SK-N-SH (cell line): ENCODE measurements around the gene MYBPH.

Experiments
- CTCF ChIP-seq: fragments of 200-600 bp; sonication (generic); IDR thresholded peaks from 2 replicates; pipeline ENCODE4 v1.6.1; 2017; ENCODE audit warnings: antibody characterized with exemption, mild to moderate bottlenecking, moderate library complexity
- ELF1 ChIP-seq: IDR thresholded peaks from 2 replicates; pipeline ENCODE4 v1.4.0; 2012
- EZH2phosphoT487 ChIP-seq: fragments of 200-600 bp; sonication (generic); IDR thresholded peaks from 2 replicates; pipeline ENCODE4 v1.6.1; 2017; ENCODE audit warnings: low read depth, mixed run types, mild to moderate bottlenecking, antibody characterized with exemption, moderate library complexity, borderline replicate concordance
- NRF1 ChIP-seq: IDR thresholded peaks from 2 replicates; pipeline ENCODE4 v1.6.1; 2012; ENCODE audit warnings: low read depth, mild to moderate bottlenecking, low read length
- POLR2AphosphoS5 ChIP-seq: IDR thresholded peaks from 2 replicates; pipeline ENCODE4 v1.6.1; 2012; ENCODE audit warnings: low read depth, low read length
- SIN3A ChIP-seq: IDR thresholded peaks from 2 replicates; pipeline ENCODE4 v1.6.1; 2012; ENCODE audit warnings: low read depth, mild to moderate bottlenecking, low read length, moderate library complexity, borderline replicate concordance
- SMC3 ChIP-seq: IDR thresholded peaks from 2 replicates; pipeline ENCODE4 v1.6.1; 2012; ENCODE audit warnings: low read depth, low read length, improper control_type of control experiment
- TAF1 ChIP-seq: IDR thresholded peaks from 2 replicates; pipeline ENCODE4 v1.6.1; 2012; ENCODE audit warnings: low read depth, mild to moderate bottlenecking, low read length, moderate library complexity, borderline replicate concordance

- TF ChIP-seq CTCF (no peak), SIN3A (no peak), TAF1 (no peak), SMC3 (no peak), ELF1 (no peak), EZH2phosphoT487 (no peak), POLR2AphosphoS5 (no peak), NRF1 (no peak)
Measured at GRCh38 chr1:203189951-203190352, 14.3 kb upstream of the MYBPH start.
